ENCODE measurements around the gene COL6A1.
"Not testable (repeated sequence)": the region's sequence is repeated elsewhere in the genome, so short reads cannot be mapped to it uniquely, and the experiment has no call there.

Gene COL6A1

DNA sequence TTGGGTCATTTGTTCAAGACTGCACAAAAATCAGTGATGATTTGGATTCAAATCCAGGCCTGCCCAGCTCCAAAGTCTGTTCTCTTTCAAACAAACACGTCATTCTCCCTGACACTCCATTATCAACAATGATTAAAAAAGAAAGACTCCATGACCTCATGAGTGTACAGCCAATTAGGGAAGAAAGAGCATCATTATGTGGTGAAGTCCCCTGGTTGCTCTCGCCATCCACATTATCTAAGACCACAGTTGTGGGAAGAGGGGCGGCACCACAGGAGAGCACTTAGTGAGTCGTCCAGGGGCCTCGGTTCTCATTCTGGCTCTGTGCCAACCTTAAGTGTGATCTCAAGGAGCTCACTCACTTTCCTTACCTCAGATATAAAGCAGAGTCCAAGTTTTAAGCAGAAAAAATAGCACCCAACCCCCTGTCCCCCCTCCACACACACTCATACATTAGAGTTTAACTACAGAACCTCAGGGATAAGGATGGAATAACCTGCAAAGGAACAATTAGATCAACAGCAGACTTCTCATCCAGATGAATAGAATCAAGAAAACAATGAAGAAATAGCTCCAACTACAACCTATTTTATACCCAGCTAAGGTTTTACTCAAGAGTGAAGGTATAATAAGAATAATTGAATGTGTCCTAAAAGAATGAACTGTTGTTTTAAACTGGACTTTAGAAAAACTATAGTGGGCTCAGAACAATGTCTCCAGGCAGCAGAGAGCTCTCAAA lies 47.8 kb downstream of the COL6A1 start:
- DNase-seq, result no peak

DNA sequence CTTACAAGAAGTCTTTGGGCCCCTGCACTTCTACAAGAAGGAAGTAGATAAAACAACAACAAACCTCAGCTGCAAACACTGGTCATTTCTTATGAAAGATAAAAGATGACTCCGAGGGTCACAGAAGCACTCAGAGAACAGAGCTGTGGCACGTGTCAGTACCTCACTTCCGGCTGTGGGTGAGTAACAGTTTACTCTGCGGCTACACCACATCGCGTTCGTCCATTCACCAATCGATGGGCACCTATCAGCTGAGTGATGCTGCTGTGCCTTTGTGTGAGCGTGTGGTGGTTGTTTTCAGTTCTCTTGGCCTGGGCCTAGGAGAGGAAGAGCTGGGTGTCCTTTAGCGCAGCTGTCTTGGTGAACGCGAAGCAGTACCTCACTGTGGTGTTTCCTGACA lies 49.9 kb downstream of the COL6A1 start:
- no peak for DNase-seq

DNA sequence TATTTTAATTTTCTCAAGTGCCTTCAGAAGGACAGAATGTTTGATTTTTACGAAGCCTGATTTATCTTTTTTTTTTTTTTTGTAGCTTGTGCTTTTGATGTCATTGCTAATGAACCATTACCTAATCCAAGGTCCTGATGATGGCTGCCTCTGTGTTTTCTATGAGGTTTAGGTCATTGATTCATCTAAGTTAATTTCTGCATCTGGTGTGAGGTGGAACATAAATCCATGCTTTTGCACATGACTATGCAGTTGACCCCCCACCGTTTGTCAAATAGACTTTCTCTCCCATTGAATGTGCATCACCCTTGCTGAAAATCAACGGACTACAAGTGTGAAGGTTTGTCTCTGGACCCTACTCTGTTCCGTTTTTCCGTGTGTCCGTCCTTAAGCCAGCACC lies 50.5 kb downstream of the COL6A1 start:
- no peak for DNase-seq

DNA sequence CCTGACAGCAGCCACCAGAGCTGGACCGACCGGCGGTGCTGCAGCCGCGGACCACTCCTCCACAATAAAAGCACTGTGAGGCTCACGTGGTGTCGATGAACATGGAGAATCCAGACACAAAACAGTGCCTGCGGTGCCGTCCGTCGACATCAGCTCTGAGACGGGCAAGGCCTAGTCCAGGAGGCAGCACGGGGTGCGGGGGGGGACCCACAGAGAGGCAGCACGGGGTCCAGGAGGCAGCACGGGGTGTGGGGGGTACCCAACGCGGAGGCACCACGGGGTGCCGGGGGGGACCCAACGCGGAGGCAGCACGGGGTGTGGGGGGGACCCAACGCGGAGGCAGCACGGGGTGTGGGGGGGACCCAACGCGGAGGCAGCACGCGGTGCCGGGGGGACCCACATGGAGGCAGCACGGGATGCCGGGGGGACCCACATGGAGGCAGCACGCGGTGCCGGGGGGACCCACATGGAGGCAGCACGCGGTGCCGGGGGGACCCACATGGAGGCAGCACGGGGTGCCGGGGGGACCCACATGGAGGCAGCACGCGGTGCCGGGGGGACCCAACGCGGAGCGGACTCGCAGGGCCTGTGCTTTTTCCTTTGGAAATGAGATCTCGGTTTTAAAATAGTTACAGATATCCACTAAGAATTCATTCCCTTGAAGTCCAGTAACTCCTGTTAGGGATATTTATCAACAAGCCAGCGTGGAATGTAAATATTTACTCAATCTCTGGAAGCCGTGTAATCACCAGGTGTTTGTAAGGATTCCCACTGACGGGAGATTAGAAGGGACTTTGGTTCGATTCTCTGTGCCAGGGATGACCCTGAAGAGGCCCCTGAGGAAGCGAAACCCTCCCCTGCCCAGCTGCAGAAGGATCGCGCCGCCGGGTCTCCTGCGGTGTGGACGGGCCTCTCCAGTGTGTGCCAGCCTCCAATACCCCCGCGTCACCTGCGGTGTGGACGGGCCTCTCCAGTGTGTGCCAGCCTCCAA lies 52.1 kb downstream of the COL6A1 start:
- no peak for DNase-seq

DNA sequence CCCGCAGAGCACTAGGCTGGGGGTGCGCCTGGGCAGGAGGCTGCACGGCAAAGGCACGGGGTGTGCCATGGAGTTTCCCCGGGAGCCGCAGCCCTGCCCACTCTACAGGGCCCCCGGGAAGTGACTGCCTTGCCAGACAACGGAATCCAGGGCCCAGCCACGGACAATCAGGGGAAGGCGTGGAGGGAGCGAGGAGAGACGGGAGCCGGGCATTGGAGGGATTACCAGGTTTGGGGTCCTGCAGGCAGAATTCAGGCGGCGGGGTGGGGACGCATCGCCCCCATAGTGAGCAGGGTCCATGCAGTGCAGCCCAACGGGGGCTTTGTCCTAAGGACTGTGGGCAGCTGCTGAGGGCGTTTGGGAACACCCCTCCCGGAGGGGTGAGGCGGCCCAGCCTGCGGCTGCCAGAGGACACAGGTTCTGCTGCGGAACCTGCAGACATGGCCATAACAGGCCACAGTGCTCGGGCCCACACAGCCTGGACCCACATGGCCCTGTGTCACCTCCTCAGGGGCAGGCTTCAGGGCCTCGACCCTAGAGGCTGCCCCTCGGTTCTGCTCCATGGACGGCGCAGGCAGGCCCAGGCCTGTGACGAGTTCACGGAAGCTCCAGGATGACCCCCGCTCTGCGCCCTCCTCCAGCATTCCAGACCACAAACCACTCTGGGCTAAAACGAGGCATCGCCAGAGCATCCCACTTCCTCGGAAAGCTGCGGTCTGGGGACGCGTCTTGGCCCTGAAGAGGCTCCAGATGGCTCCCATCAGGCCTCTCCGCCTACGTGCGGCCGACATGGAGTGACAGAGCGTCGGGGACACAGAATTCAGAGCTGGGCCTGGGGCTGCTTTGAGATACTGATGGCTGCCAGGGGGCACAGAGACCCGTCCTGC lies 54.5 kb downstream of the COL6A1 start:
- no peak for DNase-seq

DNA sequence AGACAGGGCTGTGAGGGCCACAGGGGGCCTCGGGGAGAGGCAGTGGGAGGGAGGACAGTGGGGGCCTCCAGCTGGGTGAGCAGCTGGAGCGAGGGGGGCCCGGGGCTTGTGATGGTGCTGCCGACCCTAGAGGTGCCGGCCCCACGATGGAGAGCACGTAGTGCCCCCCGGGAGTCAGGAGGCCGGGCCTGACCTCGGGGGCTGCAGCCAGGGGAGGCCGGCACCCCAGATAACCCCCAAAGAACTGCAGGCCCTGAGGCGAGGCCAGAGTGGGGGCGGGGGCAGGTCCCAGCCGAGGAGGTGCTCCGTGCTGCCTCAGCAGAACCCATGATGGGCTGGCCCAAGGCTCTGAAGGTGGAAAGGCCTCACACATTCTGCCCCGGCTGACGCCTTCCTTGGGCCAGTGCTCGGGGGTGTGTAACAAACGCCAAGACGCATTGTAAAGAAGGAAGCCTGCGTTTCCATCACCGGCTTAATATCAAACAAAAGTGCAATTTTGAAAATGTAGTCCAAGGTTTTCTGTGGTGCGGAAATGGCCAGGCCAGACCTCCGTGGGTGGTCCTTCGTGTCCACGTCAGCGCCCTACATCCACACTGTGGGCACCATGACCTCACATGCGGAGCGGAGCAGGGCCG lies 55.2 kb downstream of the COL6A1 start:
- DNase-seq, result no peak

DNA sequence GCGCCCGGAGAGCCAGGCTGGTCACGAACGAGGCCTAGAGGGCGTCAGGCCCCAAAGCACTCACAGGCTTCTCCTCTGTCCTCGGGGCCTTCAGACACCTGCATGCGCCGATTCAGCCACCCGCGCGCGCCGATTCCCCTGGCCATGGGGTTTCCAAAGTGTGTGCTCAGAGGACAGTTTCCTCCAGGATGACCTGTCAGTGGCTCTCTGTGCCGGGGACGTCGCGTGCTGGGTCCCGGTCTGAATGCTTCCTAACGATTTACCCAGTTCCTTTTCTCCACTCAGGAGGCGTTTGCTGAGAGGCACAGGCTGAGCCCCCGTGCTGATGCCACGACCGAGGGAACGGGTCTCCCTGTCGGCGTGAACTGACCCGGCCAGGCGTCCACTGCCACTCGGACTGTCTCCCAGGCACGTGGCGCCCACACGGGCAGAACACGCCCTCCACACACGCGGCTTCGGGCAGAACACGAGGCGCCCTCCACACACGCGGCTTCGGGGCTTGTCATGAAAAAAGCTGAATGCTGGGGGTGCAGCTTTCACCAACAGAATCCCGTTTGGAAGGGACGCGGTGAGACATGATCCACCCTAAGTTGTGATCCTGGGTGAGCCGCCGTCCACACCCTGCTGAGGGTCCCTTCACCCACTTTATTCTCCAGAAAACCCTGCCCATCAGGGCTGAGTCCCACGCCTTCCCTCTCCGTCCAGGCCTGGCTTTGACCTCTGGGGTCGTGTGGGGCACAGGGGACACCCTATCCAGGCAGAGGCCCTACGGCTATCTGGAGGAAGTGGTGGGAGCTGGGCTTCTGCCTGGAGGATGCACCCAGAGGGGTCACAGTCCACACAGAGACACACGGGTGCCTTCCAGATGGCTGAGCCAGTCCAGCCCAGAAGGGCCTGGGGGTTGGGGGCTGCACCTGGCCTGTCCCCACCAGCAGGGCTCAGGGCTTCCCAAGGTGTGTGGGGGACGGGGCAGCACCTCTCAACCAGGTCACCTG lies 56.1 kb downstream of the COL6A1 start:
- DNase-seq, result no peak

DNA sequence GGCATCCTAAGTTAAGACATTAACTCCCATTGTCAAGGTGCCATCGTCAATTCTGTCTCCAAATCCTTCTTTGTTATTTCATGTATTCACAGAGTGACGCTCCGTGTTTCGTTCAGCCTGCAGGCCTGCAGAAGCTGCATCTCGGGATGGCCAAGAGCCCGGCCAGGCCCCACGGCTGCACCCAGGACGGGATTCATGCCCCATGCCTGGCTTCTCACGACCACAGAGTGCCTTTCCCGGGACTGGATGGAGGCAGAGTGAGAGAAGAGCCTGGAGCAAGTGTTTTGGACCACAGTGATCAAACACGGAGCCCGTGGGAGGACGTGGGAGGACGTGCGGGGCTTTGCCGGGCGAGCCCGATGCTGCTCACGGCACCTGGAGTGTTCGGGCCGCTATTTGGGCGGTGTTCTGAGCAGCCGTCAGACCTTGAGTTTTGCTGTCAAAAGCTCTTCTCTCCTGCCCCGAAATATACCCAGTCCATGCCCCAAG lies 56.8 kb downstream of the COL6A1 start:
- DNase-seq, result no peak

DNA sequence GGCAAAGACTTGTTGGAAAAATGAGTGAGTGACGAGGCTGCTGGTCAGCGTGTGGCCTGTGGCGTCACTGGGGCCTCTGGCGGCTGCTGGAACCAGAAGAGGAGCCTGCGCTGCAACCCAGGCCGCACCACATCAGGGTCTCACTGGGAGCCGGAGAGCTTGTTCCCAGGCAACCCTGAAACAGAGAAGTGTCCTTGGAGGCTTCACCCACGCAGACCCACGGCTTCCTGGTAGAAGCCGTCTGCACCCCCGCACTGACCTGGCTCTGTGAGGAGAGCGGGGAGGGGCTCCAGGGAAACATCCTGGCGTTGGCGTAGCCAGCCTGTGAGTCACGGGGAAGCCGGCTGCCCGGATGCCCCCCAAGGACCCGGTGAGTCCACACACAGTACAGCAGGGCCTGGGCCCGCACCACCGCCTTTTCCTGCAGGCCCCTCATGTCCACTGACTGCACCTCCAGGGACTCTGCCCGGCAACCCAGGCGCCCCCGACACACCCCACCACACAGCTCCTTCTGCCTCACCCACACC lies 57.4 kb downstream of the COL6A1 start:
- DNase-seq, result no peak

DNA sequence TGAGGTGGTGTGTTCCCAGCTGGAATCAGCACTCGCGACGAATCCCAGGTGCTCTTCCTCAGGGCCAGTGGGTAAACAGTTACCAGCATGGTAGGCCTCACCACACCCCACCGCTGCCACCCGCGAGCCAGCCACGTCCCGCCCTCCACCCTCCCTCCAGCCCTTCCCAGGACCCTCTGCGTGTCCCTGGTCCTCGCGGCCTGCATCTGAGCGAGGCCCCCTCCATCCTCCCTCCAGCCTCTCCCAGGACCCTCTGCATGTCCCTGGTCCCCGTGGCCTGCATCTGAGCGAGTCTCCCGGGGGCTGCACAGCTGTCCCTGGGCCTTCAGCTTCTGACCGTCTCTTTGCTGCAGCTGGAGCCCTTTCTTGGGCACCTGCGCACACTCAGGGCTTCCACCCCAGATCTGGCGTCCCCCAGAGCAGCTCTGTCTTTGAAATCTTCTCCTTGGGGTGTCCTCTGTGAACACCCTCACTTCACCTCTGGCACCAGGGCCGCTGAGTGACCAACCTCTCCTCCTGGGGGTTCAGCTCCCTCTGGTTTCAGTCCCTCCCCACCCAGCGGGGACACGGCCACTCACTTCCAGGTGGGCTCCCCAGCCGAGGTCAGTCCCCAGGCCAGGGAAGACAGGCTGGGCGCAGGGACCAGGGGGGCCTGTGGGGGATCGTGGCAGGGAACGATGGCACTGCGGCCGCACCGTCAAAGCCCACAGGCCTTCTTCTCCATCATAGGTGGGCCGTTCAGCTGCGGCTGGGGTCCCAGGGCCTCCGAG lies 58.5 kb downstream of the COL6A1 start:
- DNase-seq, result no peak

DNA sequence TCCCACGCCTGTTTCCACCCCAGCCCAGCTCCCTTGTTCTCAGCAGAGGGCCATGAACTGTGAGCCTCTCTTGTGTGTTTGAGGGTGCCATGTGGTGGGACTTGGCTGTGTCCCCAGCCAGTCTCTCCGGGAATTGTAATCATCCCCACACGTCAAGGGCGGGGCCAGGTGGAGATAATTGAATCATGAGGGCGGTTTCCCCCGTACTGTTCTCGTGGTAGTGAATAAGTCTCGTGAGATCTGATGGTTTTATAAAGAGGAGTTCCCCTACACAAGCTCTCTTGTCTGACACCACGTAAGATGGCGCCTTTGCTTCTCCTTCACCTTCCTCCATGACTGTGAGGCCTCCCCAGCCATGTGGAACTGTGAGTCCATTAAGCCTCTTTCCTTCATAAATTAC lies 59.1 kb downstream of the COL6A1 start:
- DNase-seq, result no peak

DNA sequence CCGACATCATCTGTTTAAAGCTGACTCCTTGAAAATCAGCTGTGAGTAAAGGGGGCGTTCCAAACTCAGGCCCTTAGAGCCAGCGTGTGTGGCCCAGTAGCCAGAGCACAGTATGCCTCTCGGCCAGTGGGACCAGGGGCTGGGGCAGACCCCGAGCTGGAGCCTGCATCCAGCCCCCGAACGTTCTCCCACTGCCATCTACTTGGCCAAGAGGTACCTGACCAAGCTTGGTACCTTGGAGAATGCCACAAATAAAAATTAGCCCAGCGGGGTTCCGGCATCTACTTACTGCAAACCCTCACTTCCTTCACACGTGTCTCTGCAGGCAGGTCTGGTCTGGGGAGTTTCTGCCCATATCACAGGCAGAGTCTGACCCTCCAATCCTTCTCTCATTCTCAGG lies 59.6 kb downstream of the COL6A1 start:
- DNase-seq, result no peak

DNA sequence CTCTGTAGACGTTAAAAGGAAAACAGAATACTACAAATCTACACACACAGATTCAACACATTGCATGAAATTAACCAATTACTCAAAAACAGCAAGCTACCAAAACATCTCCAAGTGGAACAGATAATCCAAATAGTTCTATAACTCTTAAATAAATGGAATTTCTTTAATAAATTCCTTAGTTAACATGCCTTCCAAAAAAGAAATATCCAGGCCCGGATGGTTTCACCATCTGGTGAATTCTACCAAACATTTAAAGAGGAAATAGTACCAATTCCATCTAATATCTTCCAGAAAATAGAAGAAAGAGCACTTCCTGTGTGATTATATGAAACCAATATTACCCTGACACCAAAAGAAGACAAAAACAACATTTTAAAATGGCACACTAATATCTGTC lies 63.6 kb downstream of the COL6A1 start:
- no peak for DNase-seq

DNA sequence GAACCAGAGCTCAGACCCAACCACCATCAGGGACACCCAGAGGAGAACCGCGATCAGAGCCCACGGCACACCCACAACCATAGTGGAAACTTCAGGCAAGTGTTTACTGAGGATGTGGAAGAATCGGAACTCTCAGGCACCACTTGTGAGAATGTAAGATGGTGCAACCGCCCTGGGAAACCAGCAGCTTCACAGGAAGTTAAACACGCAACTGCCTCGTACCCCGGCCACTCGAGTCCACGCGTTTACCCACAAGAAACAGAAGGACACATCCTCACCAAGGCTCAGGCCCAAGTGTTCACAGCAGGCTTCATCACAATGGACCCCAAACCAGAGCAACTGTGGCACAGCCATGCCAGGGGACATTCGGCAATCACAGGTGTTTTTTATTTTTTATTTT lies 64.9 kb downstream of the COL6A1 start:
- DNase-seq, result no peak

DNA sequence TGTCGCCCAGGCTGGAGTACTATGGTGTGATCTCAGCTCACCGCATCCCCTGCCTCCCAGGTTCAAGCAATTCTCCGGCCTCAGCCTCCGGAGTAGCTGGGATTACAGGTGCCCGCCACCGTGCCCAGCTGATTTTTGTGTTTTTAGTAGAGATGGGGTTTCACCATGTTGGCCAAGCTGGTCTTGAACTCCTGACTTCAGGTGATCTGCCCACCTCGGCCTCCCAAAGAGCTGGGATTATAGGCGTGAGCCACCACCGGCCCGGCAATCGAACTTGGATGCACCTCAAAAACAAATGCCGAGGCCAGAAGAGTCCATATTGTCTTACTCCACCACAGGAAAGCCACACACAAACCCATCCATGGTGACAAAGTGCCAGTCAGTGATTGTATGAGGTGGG lies 65.3 kb downstream of the COL6A1 start:
- not testable (repeated sequence) for DNase-seq

DNA sequence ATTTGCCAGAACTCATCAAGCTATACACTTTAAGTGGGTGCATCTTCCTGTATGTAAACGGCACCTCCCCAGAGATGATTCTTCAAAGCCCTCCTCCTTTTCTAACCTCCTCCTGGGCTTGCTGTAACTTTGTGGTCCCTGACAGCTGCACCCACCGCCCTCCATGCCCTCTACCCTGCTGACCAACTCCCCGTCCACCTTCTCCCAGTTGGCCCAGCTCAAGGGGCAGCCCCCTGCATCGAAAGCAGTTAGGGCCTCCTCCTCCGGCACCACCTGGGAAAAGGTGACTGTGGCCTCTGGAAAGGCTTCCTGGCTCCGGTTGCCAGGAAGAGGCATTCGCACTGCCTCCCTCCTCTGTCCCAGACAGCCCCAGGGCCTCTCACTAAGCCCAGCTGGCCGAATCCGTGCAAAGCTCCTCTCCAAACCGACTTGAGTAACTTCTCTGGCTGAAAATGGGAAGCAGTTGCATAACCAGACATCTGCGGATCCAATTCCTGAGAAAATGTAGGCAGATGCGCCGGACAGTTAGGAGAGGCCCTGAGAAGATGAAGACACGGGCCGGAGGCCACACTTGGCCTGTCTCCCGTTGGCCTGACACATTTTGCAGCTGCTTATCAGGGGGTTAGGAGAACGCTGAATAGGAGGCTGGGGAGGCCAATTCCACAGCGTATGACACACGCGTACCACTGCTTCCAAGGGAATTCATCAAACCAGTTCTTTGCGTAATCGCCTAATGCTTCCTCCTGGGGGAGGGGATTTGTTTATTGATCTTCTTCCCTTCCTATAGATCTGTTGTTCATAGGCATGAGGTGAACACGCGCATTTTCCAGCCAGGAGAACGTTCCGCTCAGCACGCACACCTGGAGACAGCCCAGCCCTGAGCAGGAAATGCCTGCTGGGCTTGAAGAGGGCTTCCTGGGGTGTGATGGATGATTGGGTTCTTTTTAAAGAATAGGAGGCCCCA lies 67.6 kb downstream of the COL6A1 start:
- no peak for DNase-seq

DNA sequence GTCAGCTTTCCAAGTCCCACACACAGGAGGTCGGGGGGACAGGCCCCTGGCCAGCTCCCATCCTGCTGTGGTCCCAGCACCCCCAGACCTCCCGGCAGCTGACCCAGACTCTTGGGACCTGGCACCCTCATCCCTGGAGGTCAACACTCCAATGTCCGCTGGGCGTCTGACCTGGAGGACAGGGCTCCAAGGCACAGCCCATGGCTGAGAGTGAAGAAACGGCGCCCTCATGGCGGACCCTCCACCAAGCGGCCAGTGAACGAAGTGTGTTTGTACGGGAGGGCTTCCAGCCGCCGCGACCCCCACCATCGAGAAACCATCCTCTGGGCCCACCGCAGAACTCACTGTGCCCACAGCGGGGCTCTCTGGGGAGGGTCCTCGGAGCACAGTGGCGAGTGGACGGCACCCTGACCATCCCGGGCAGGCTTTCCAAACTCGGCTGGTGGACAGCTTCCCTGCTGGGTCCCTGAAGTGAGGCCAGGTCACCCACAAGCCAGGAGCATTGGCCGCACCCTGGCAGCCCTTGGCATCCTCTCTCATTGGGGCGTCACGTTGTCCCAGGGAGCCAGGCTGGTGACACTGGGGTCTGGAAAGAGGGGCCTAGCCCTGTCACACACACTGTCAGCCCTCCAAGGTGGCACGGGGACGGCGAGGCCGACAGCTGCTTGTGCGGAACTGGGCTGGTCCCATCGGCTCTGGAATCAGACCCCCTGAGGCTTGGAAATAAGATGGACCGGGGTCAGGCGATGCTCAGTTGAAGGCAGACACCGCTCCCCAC lies 68.5 kb downstream of the COL6A1 start:
- DNase-seq, result no peak

Data from activated naive CD4-positive, alpha-beta T cell treated with anti-CD3 and anti-CD28 coated beads, Interleukin-2, amount 50 U/mL, for 16 hours (primary cell).